Measurements from ENCODE around the gene RPS17.
A peak's percentile ranks its signal among the peaks of the same experiment; 100 is the strongest.
"Not testable (repeated sequence)": the region's sequence is repeated elsewhere in the genome, so short reads cannot be mapped to it uniquely, and the experiment has no call there.

Gene RPS17

DNA sequence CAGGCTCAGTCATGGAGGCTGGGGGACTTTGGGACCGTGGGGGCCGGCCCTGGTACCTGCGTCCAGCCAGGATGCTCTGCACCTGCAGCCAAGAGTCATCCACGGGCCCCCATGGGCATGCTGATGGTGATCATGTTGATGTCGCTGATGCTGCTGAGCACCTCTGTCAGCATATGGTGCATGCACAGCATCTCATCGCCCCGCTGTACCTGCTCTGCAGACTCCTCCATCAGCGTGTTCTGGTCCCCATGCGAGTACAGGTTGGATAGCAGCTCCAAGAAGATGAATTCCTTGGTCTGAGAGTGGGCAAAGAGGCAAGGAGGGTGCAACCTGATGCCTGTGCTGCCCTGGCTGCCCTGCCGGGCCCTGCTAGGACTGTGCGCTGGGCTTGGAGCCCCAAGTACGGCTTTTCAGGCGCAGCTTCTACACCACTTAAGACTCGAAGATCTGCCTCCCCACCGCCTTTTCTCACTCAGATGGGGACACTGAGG lies 7.2 kb downstream of the RPS17 start:
- Histone ChIP-seq H3K4me1 (peaks cover 6 to 36% (median 26%) of the 10 kb centered on the region in 10 experiments), H4K20me1 (peaks cover 28 to 74% (median 67%) of the 10 kb centered on the region in 11 experiments), H3K36me3 (peaks cover 45 to 59% (median 55%) of the 10 kb centered on the region in 11 experiments), H3K9ac (no peak overlapping the region), H3K4me3 (no peak overlapping the region), H3K4me2 (no peak overlapping the region), H3K27ac (no peak overlapping the region), H3K9me3 (replicated peaks in 1 of 11) (no peaks in the 10 kb centered on the region), H3K27me3 (no peaks in the 10 kb centered on the region)
- no peak for TF ChIP-seq Cebpa-rat (IDR thresholded peaks at IDR 0.05)

- Histone ChIP-seq H4K20me1 (peaks cover 22 to 69% (median 62%) of the 10 kb centered on the region in 11 experiments), H3K27me3 (no peaks in the 10 kb centered on the region), H3K4me2 (no peak overlapping the region), H3K27ac (no peak overlapping the region), H3K9ac (no peak overlapping the region), H3K4me1 (peaks cover under 1 to 31% (median 21%) of the 10 kb centered on the region in 10 experiments; a peak in 19 of 20 replicates), H3K9me3 (replicated peaks in 1 of 11) (no peaks in the 10 kb centered on the region), H3K36me3 (peaks cover 40 to 54% (median 50%) of the 10 kb centered on the region in 11 experiments), H3K4me3 (no peak overlapping the region)
- TF ChIP-seq Cebpa-rat (IDR thresholded peaks at IDR 0.05) = no peak
These were observed 7.8 kb downstream of the RPS17 start for GRCh38 chr15:82532383-82532990.

GRCh38 chr15:82531496-82532382 lies 8.5 kb downstream of the RPS17 start:
- Histone ChIP-seq H3K9ac (no peak overlapping the region), H3K27ac (no peak overlapping the region), H3K9me3 (replicated peaks in 1 of 11) (no peaks in the 10 kb centered on the region), H3K4me3 (no peak overlapping the region), H4K20me1 (peaks cover 15 to 61% (median 54%) of the 10 kb centered on the region in 11 experiments), H3K4me1 (peaks cover 0 to 23% (median 13%) of the 10 kb centered on the region in 10 experiments; a peak in 18 of 20 replicates), H3K36me3 (peaks cover 32 to 46% (median 42%) of the 10 kb centered on the region in 11 experiments), H3K27me3 (no peaks in the 10 kb centered on the region), H3K4me2 (peak overlapping the region in 5 of 11 experiments; percentile 20 to 48 (median 37); a peak in 5 of 22 replicates)
- no peak for TF ChIP-seq Cebpa-rat (IDR thresholded peaks at IDR 0.05)

DNA sequence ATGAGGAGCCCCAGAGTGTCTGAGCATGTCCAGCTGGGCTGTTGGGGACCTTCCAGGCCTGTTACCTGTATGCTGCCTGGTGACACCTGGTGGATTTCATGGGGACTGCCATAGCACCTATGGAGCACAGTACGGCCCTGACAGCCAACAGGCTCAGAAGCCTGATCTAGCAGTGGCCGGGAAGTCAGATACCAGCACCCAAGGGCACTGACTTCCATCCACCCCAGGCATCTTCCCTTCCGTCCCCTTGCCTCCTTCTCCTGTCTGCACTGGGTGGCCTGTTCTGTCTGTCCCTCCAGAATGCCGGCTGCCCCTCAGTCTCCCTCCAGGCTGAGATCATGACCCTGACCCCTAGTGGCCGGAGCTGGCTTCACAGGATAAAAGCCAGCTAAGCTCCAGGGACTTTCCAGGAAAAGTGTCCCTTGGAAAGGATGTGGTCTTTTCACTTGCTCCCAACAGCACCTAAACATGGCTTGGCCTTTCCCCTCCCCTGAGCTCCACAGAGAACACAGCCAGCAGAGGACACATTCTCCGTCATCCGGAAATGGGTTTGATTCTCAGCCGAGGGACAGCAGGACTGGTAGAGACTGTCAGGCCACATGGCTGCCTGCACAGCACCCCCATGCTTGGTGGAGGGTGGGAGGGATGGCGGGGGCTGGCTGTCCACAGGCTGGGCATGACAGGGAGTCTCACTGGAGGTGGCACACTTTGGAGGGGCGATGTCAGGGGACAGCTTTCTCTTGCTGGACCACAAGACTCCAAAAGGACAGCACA lies 9.5 kb downstream of the RPS17 start:
- H3K4me2 ChIP-seq = peak overlapping the region in 10 of 11 experiments; percentile 20 to 77 (median 40); a peak in 17 of 22 replicates
- no peak overlapping the region for H3K4me3 ChIP-seq
- H3K9me3 ChIP-seq (replicated peaks in 1 of 11) = no peaks in the 10 kb centered on the region
- no peak overlapping the region for H3K27ac ChIP-seq
- H3K4me1 ChIP-seq = peaks cover 0 to 16% (median 10%) of the 10 kb centered on the region in 10 experiments; a peak in 12 of 20 replicates
- no peak overlapping the region; a peak in 1 of 22 replicates for H3K9ac ChIP-seq
- H3K36me3 ChIP-seq = peaks cover 23 to 37% (median 33%) of the 10 kb centered on the region in 11 experiments
- TF ChIP-seq Cebpa-rat (IDR thresholded peaks at IDR 0.05) = no peak
- peaks cover 5 to 52% (median 45%) of the 10 kb centered on the region in 11 experiments; a peak in 21 of 22 replicates for H4K20me1 ChIP-seq
- H3K27me3 ChIP-seq = no peaks in the 10 kb centered on the region

GRCh38 chr15:82530006-82530405 lies 10.3 kb downstream of the RPS17 start:
- H3K4me2 ChIP-seq = no peak overlapping the region
- H3K4me3 ChIP-seq = no peak overlapping the region
- no peak overlapping the region for H3K27ac ChIP-seq
- H3K36me3 ChIP-seq = peaks cover 15 to 29% (median 25%) of the 10 kb centered on the region in 11 experiments
- H3K9ac ChIP-seq = no peak overlapping the region
- peaks cover 0 to 16% (median 10%) of the 10 kb centered on the region in 10 experiments; a peak in 12 of 20 replicates for H3K4me1 ChIP-seq
- H3K9me3 ChIP-seq (replicated peaks in 1 of 11) = no peaks in the 10 kb centered on the region
- peaks cover 0 to 44% (median 37%) of the 10 kb centered on the region in 11 experiments; a peak in 20 of 22 replicates for H4K20me1 ChIP-seq
- H3K27me3 ChIP-seq = no peaks in the 10 kb centered on the region
- no peak for TF ChIP-seq Cebpa-rat (IDR thresholded peaks at IDR 0.05)

DNA sequence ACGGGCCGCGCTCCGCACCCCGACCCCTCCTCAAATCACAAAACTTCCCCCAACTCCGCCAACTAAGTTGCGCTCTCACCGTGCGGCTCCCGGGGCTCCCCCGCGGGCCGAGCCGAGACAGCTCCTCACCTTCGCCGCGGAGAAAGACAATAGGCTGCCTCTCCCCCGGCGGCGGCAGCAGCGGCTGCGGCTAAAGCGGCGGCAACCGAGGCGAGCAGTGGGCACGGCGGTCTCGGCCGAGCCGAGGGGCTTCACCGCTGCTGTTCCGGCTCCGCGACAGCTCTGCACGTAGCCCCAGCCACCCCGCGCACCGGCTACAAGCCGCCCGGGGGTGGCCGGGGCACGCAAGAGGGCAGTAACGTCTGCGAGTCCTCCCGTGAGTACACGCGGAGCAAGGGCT lies 26.7 kb downstream of the RPS17 start:
- peak overlapping the region in 7 of 10 experiments; percentile 38 to 53 (median 46); a peak in 7 of 20 replicates for H3K4me3 ChIP-seq
- not testable (repeated sequence) for H3K36me3 ChIP-seq; H3K9ac ChIP-seq; H3K27me3 ChIP-seq; H3K4me2 ChIP-seq; H3K9me3 ChIP-seq (replicated peaks in 1 of 11); H3K4me1 ChIP-seq; H4K20me1 ChIP-seq; H3K27ac ChIP-seq

GRCh38 chr15:82507693-82508092 lies 32.6 kb downstream of the RPS17 start:
- H3K9me3 ChIP-seq (replicated peaks in 1 of 11) = not testable (repeated sequence)

GRCh38 chr15:82507087-82507486 lies 33.2 kb downstream of the RPS17 start:
- not testable (repeated sequence) for H3K9ac ChIP-seq; H3K4me1 ChIP-seq; H3K27ac ChIP-seq; H3K27me3 ChIP-seq; H3K36me3 ChIP-seq; H3K9me3 ChIP-seq (replicated peaks in 1 of 11); H3K4me3 ChIP-seq; H3K4me2 ChIP-seq
- H4K20me1 ChIP-seq = peaks cover 0 to 12% (median 0%) of the 10 kb centered on the region in 11 experiments; a peak in 3 of 22 replicates

More at GRCh38 chr15:82507693-82508092, 32.6 kb downstream of the RPS17 start:
- H3K27me3 ChIP-seq, H3K9ac ChIP-seq, H3K4me2 ChIP-seq, H3K36me3 ChIP-seq, H3K27ac ChIP-seq, H3K4me3 ChIP-seq, H3K4me1 ChIP-seq: not testable (repeated sequence)
- peaks cover 0 to 12% (median 0%) of the 10 kb centered on the region in 11 experiments; a peak in 3 of 22 replicates for H4K20me1 ChIP-seq

DNA sequence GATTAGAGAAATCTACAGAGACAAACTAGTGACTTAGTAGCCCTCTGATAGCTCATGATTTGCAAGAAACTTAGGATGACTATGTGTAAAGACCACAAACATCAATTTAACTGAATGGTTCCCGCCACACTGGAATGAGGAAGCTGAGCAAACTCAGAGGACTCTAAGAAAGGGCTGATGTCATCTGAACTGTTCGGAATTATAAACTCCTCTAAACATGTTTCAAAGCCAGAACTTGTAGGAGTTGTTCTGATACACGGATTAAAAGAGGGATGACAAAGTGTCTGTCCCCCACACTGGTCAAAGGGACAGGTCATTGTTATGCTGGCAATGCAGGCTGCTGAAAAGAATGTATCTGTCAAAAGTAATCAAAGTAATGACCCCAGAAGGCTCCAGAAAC lies 34.4 kb downstream of the RPS17 start:
- H3K4me2 ChIP-seq, H3K27me3 ChIP-seq: not testable (repeated sequence)

GRCh38 chr15:82504074-82504473 lies 36.2 kb downstream of the RPS17 start:
- Histone ChIP-seq H4K20me1 (peaks cover 0 to 12% (median 0%) of the 10 kb centered on the region in 11 experiments; a peak in 3 of 22 replicates), H3K9me3 (replicated peaks in 1 of 11) (peaks cover 8 to 14% (median 12%) of the 10 kb centered on the region in 11 experiments; a peak in 21 of 22 replicates)
- not testable (repeated sequence) for H3K4me2 ChIP-seq, H3K4me3 ChIP-seq, H3K4me1 ChIP-seq, H3K27ac ChIP-seq, H3K27me3 ChIP-seq, H3K9ac ChIP-seq, H3K36me3 ChIP-seq

More for the DNA sequence above, 34.4 kb downstream of the RPS17 start:
- H3K4me1 ChIP-seq; H3K27ac ChIP-seq; H3K36me3 ChIP-seq; H3K9ac ChIP-seq; H3K4me3 ChIP-seq; H3K9me3 ChIP-seq (replicated peaks in 1 of 11): not testable (repeated sequence)
- peaks cover 0 to 12% (median 0%) of the 10 kb centered on the region in 11 experiments; a peak in 3 of 22 replicates for H4K20me1 ChIP-seq

GRCh38 chr15:82502700-82503339 lies 37.4 kb downstream of the RPS17 start:
- not testable (repeated sequence) for H3K9ac ChIP-seq, H3K27ac ChIP-seq, H3K36me3 ChIP-seq, H3K4me1 ChIP-seq, H3K4me2 ChIP-seq, H3K4me3 ChIP-seq, H3K27me3 ChIP-seq
- Histone ChIP-seq H4K20me1 (peaks cover 0 to 10% (median 0%) of the 10 kb centered on the region in 11 experiments; a peak in 3 of 22 replicates), H3K9me3 (replicated peaks in 1 of 11) (peaks cover 12 to 27% (median 21%) of the 10 kb centered on the region in 11 experiments)

- peaks cover 17 to 33% (median 27%) of the 10 kb centered on the region in 11 experiments for H3K9me3 ChIP-seq (replicated peaks in 1 of 11)
- not testable (repeated sequence) for H3K9ac ChIP-seq, H3K36me3 ChIP-seq, H3K27me3 ChIP-seq, H3K4me3 ChIP-seq, H3K4me2 ChIP-seq, H4K20me1 ChIP-seq, H3K27ac ChIP-seq, H3K4me1 ChIP-seq
These were observed 39.5 kb downstream of the RPS17 start for GRCh38 chr15:82500772-82501171.

All from BLaER1 treated with 17β-estradiol and CSF1 and Interleukin-3, amounts not matched to agents 10 nM and 100 nM (cell line).